GM23248 (cell line): ENCODE results near the gene TERC. TPM values are rescaled to one million over a fixed set of nuclear protein-coding genes. Genes with fewer than 3 reads are reported as not detected.
A peak's percentile ranks its signal among the peaks of the same experiment; 100 is the strongest.
"Not testable (repeated sequence)": the region's sequence is repeated elsewhere in the genome, so short reads cannot be mapped to it uniquely, and the experiment has no call there.

Experiments used
- DNase-seq: peaks from one replicate; pipeline ENCODE4 v3.0.0-alpha.2; 2015
- H2AFZ ChIP-seq: fragments of 200-600 bp; sonication (generic); 2 replicates; pipeline ENCODE4 v1.6.1; 2016; ENCODE audit warnings: antibody characterized with exemption
- H3F3A ChIP-seq: fragments of 200-600 bp; sonication (generic); 2 replicates; pipeline ENCODE4 v1.6.1; 2016; ENCODE audit warnings: mild to moderate bottlenecking, antibody characterized with exemption, mixed run types; ENCODE audit not compliant: insufficient read depth
- H3K27ac ChIP-seq: fragments of 200-600 bp; sonication (generic); 2 replicates; pipeline ENCODE4 v1.5.1; 2016; ENCODE audit warnings: mild to moderate bottlenecking
- H3K27me3 ChIP-seq: fragments of 200-600 bp; sonication (generic); replicated peaks from 2 replicates; pipeline ENCODE4 v1.6.1; 2016; ENCODE audit warnings: mild to moderate bottlenecking; ENCODE audit not compliant: insufficient read depth
- H3K36me3 ChIP-seq: fragments of 200-600 bp; sonication (generic); 2 replicates; pipeline ENCODE4 v1.6.1; 2016; ENCODE audit warnings: low read depth, mild to moderate bottlenecking
- H3K4me1 ChIP-seq: fragments of 200-600 bp; sonication (generic); 2 replicates; pipeline ENCODE4 v1.6.1; 2016; ENCODE audit warnings: mild to moderate bottlenecking; ENCODE audit not compliant: insufficient read depth
- H3K4me2 ChIP-seq: fragments of 200-600 bp; sonication (generic); one replicate; pipeline ENCODE4 v1.6.1; 2016; ENCODE audit warnings: mild to moderate bottlenecking; ENCODE audit not compliant: unreplicated experiment
- H3K4me3 ChIP-seq: fragments of 200-600 bp; sonication (generic); 2 replicates; pipeline ENCODE4 v1.5.1; 2016; ENCODE audit warnings: mild to moderate bottlenecking
- H3K79me2 ChIP-seq: fragments of 200-600 bp; sonication (generic); 2 replicates; pipeline ENCODE4 v1.6.1; 2016; ENCODE audit warnings: mild to moderate bottlenecking; ENCODE audit not compliant: insufficient read depth
- H3K9ac ChIP-seq: fragments of 200-600 bp; sonication (generic); 2 replicates; pipeline ENCODE4 v1.6.1; 2016; ENCODE audit warnings: mild to moderate bottlenecking
- H3K9me2 ChIP-seq: fragments of 200-600 bp; sonication (generic); 2 replicates; pipeline ENCODE4 v1.6.1; 2016; ENCODE audit warnings: mixed run types, mild to moderate bottlenecking, moderate library complexity; ENCODE audit not compliant: insufficient read depth
- H3K9me3 ChIP-seq: fragments of 200-600 bp; sonication (generic); one replicate; pipeline ENCODE4 v1.6.1; 2017; ENCODE audit warnings: low read depth
- H4K20me1 ChIP-seq: fragments of 200-600 bp; sonication (generic); 2 replicates; pipeline ENCODE4 v1.6.0; 2016; ENCODE audit not compliant: insufficient read depth
- EZH2 ChIP-seq: fragments of 200-600 bp; sonication (generic); IDR thresholded peaks from 2 replicates; pipeline ENCODE4 v1.6.1; 2018; ENCODE audit warnings: antibody characterized with exemption, mild to moderate bottlenecking; ENCODE audit not compliant: insufficient read depth, poor library complexity, severe bottlenecking
- EZH2phosphoT487 ChIP-seq: fragments of 200-600 bp; sonication (generic); IDR thresholded peaks from 2 replicates; pipeline ENCODE4 v1.6.1; 2018; ENCODE audit warnings: antibody characterized with exemption, moderate library complexity, mild to moderate bottlenecking, low read depth; ENCODE audit not compliant: insufficient read depth
- WGBS, 2 experiments: methylation state at CpG; one replicate each; pipeline ENCODE4 v1.1.6; 2015 to 2017; ENCODE audit warnings: low lambda C conversion rate in 2 of 2, low coverage in 1 of 2; ENCODE audit errors: missing lambda C conversion rate in 2 of 2; 5-methylcytosine and 5-hydroxymethylcytosine counted together
- in situ Hi-C: fragments of 300-500 bp; cut with MboI; formaldehyde crosslinking; loops from 2 replicates; pipeline ENCODE4 v1.15.0; 2020
- polyA plus RNA-seq: library from polyadenylated mRNA; unstranded; fragments of >200 nt; fragmentation: Nextera tagmentation; extraction: Ambion mirVana; gene quantifications from 2 replicates; pipeline ENCODE4 v1.2.1, GENCODE V29; 2016
- total RNA-seq: library from RNA; depleted of rRNA; stranded (reverse); fragments of >200 nt; shearing (Covaris generic); gene quantifications from 2 replicates; pipeline ENCODE4 v1.2.3, GENCODE V29; 2014

Gene TERC
- total and polyA plus RNA-seq, 2 experiments from 2014 or later = 59.2 TPM; not detected in 1

DNA sequence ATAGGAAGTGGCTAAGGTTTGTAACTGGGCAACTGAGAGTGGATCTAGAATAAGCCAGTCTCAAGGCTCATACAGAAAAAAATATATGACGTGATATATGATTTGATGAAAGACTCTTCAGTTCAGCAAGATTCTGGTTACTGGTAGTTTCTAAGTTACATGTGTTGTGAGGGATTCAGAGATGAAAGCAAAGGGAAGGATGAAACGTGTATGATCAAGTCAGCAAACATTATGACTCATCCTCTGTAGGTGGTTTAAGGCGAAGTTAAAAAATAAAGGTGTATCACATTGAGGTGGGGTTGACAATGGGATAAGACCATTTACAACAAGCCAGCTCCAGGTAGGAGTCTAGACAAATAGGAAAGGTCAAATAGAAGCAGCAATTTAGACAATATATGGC lies 16.2 kb downstream of the TERC start:
- Histone ChIP-seq H3K4me1 (no peaks in the 10 kb centered on the region), H3K9ac (no peak overlapping the region), H3K27me3 (peaks cover 10% of the 10 kb centered on the region; the same call in 1 of the 2 replicates), H3K36me3 (no peaks in the 10 kb centered on the region), H3K9me3 (no peaks in the 10 kb centered on the region), H3F3A (no peaks in the 10 kb centered on the region), H3K79me2 (no peaks in the 10 kb centered on the region), H3K4me2 (no peak overlapping the region), H3K9me2 (no peaks in the 10 kb centered on the region), H2AFZ (no peak overlapping the region), H3K4me3 (no peak overlapping the region), H4K20me1 (no peaks in the 10 kb centered on the region), H3K27ac (no peak overlapping the region)
- no peak for TF ChIP-seq EZH2phosphoT487
- TF ChIP-seq EZH2 = no peak
- 16 to 21% methylated on average over 3 of the region's 3 CpGs for WGBS, 2 experiments
- DNase-seq = no peak
- in situ Hi-C loops = no loop called here

DNA sequence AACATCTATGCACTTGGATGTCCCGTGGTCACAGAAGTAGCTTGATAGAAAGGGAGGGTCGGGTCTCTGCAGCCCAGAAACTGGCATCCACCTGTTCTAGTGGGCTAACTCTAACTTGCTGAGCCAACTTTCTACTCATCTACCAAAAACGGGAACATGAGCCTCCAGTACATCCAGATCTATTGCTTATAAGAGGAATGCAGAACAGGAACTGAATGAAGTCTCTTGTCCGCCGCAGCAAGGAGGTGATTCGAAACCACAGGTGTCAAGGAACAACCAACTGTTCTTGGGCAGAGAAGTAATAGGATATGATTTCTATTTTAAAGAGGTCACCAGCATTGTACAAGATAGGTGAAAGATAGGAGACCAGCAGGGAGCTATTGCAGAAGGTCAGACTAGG lies 17.9 kb downstream of the TERC start:
- Histone ChIP-seq H3K9me3 (no peaks in the 10 kb centered on the region), H3K9ac (no peak overlapping the region), H3K36me3 (no peaks in the 10 kb centered on the region), H2AFZ (no peak overlapping the region), H3K27me3 (peaks cover under 1% of the 10 kb centered on the region; the same call in 1 of the 2 replicates), H3K27ac (no peak overlapping the region), H3F3A (no peaks in the 10 kb centered on the region), H3K4me3 (no peak overlapping the region), H3K4me2 (no peak overlapping the region), H3K4me1 (no peaks in the 10 kb centered on the region), H3K9me2 (no peaks in the 10 kb centered on the region), H3K79me2 (no peaks in the 10 kb centered on the region), H4K20me1 (no peaks in the 10 kb centered on the region)
- WGBS, 2 experiments = 36 to 40% methylated on average over 6 of the region's 6 CpGs
- TF ChIP-seq EZH2 (no peak), EZH2phosphoT487 (no peak)
- in situ Hi-C loops = no loop called here
- DNase-seq = no peak

DNA sequence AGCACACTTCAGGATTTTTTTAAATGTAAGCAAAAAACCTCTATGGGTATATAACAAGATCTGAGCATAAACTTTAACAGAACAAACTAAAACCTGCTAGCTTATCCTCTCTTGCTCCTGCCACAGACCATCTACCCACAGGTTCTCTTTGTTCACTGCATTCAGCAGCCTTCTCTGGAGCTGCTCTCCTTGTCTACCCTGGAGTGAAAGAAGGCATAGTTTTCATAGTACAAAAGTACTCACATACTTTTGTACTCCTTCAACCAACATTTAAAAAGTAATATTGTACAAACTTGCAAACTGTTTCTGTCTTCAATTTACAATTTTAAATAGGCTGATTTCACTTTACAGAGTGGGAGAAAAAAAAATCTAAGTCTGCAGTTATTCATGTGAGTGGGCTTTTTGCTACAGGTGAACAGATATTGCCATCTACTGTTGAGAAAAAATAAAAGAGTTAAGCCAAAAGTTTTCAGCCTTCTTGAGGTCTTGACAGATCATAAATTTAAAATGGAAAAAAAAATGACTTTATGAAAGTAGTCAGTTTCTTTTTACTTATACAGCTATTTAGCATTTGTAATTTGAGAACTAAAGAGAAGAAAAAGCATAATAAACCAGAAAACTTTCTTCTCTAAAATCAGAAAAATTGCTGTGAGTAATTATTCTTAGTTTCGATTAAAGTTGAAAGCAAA lies 20.4 kb downstream of the TERC start:
- Histone ChIP-seq H3K4me1 (no peaks in the 10 kb centered on the region), H3K9me2 (no peaks in the 10 kb centered on the region), H3K27ac (no peak overlapping the region), H2AFZ (no peak overlapping the region), H4K20me1 (no peaks in the 10 kb centered on the region), H3K27me3 (no peaks in the 10 kb centered on the region), H3K4me2 (no peak overlapping the region), H3K9me3 (no peaks in the 10 kb centered on the region), H3K9ac (no peak overlapping the region), H3K36me3 (no peaks in the 10 kb centered on the region), H3K4me3 (no peak overlapping the region), H3K79me2 (no peaks in the 10 kb centered on the region), H3F3A (no peaks in the 10 kb centered on the region)
- in situ Hi-C loops = no loop called here
- TF ChIP-seq EZH2phosphoT487 = no peak
- no peak for TF ChIP-seq EZH2
- peak; percentile 16 for DNase-seq
- 0% methylated on average over 1 of the region's 1 CpG for WGBS, 2 experiments

DNA sequence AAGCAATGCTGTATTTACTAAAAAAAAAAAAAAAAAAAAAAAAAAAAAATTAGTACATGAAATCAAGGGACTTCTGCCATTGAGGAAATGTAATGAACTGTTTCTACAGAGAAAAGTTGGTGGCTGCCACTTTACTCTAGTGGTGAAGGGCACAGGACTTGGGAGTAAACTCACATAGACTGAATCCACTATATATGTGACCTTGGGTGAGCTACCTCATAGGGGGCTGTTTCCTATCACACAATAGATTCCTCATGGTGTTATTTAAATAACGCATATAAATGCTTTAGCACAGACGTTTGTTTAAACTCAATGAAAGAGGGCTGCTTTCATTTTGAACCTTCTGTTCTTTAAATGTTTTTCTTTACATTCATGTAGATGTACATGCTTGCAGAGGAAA lies 25.8 kb downstream of the TERC start:
- Histone ChIP-seq H4K20me1 (no peaks in the 10 kb centered on the region), H3K36me3 (no peaks in the 10 kb centered on the region), H2AFZ (no peak overlapping the region), H3K27me3 (no peaks in the 10 kb centered on the region), H3K79me2 (no peaks in the 10 kb centered on the region), H3K4me1 (no peaks in the 10 kb centered on the region), H3F3A (no peaks in the 10 kb centered on the region), H3K4me3 (no peak overlapping the region), H3K9me2 (no peaks in the 10 kb centered on the region), H3K9me3 (no peaks in the 10 kb centered on the region), H3K27ac (no peak overlapping the region), H3K4me2 (no peak overlapping the region), H3K9ac (no peak overlapping the region)
- in situ Hi-C loops = no loop called here
- 18 to 24% methylated on average over 2 of the region's 2 CpGs for WGBS, 2 experiments
- no peak for DNase-seq
- no peak for TF ChIP-seq EZH2
- TF ChIP-seq EZH2phosphoT487 = no peak

DNA sequence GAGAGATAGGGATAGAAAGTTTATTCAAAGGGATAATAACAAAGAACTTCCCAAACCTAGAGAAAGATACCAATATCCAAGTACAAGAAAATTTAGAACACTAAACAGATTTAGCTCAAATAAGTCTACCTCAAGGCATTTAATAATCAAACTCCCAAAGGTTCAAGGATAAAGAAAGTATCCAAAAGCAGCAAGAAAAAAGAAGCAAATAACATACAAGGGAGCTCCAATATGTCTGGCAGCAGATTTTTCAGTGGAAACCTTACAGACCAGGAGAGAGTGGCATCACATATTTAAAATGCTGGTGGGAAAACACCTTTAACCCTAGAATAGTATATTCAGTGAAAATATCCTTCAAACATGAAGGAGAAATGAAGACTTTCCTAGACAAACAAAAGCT lies 33.0 kb downstream of the TERC start:
- H3F3A ChIP-seq, H3K4me2 ChIP-seq, H3K27ac ChIP-seq, H3K36me3 ChIP-seq, H3K9ac ChIP-seq, H3K4me1 ChIP-seq, H3K4me3 ChIP-seq, H3K9me3 ChIP-seq, H2AFZ ChIP-seq, DNase-seq, in situ Hi-C loops, H3K9me2 ChIP-seq, H3K27me3 ChIP-seq, H4K20me1 ChIP-seq, H3K79me2 ChIP-seq: not testable (repeated sequence)
